ENCODE data around the gene SLC47A2.
A peak's percentile ranks its signal among the peaks of the same experiment; 100 is the strongest.

SLC47A2 gene

GRCh38 chr17:19664136-19664820, 52.1 kb downstream of the SLC47A2 start:
- no peak for DNase-seq

GRCh38 chr17:19663097-19663496, 53.3 kb downstream of the SLC47A2 start:
- DNase-seq: no peak

GRCh38 chr17:19661121-19661520, 55.3 kb downstream of the SLC47A2 start:
- DNase-seq: no peak

- DNase-seq: no peak
Measured at GRCh38 chr17:19660219-19660870, 56.0 kb downstream of the SLC47A2 start.

GRCh38 chr17:19659366-19660177, 56.8 kb downstream of the SLC47A2 start:
- no peak for DNase-seq

- DNase-seq: no peak
Measured at GRCh38 chr17:19656851-19657581, 59.4 kb downstream of the SLC47A2 start.

GRCh38 chr17:19656336-19656735, 60.0 kb downstream of the SLC47A2 start:
- DNase-seq: no peak

- DNase-seq: no peak
Measured at GRCh38 chr17:19654896-19655295, 61.5 kb downstream of the SLC47A2 start.

- DNase-seq: no peak
Measured at GRCh38 chr17:19654342-19654886, 62.0 kb downstream of the SLC47A2 start.

- no peak for DNase-seq
Measured at GRCh38 chr17:19652595-19652994, 63.8 kb downstream of the SLC47A2 start.

GRCh38 chr17:19651451-19652238, 64.7 kb downstream of the SLC47A2 start:
- no peak for DNase-seq

- DNase-seq: no peak
Measured at GRCh38 chr17:19650826-19651225, 65.6 kb downstream of the SLC47A2 start.

- no peak for DNase-seq
Measured at GRCh38 chr17:19649274-19649541, 67.2 kb downstream of the SLC47A2 start.

GRCh38 chr17:19648475-19649273, 67.7 kb downstream of the SLC47A2 start, which contains the start of gene ALDH3A2:
TSS of gene ALDH3A2 (plus strand) at chr17:19648751. CDS start at chr17:19648972, 221 bp downstream.
- DNase-seq: peak; percentile 94

GRCh38 chr17:19647697-19648474, 68.5 kb downstream of the SLC47A2 start:
- DNase-seq: peak; percentile 31

GRCh38 chr17:19646788-19647696, 69.3 kb downstream of the SLC47A2 start:
- no peak for DNase-seq

GRCh38 chr17:19645734-19646201, 70.6 kb downstream of the SLC47A2 start:
- DNase-seq: peak; percentile 13

GRCh38 chr17:19644493-19645210, 71.7 kb downstream of the SLC47A2 start:
- DNase-seq: no peak

All from NCI-H1694 (cell line).